GOT3 (cell line): Measurements from ENCODE around the gene WDPCP.
"Not testable (repeated sequence)": the region's sequence is repeated elsewhere in the genome, so short reads cannot be mapped to it uniquely, and the experiment has no call there.

Experiments
- DNase-seq: peaks from one replicate; lab custom pipeline; 2025; ENCODE audit warnings: mixed read lengths; lab: John Stamatoyannopoulos, UW

The WDPCP gene

GRCh38 chr2:63446658-63447057 is 141.6 kb downstream of the WDPCP start:
- DNase-seq = no peak

DNA sequence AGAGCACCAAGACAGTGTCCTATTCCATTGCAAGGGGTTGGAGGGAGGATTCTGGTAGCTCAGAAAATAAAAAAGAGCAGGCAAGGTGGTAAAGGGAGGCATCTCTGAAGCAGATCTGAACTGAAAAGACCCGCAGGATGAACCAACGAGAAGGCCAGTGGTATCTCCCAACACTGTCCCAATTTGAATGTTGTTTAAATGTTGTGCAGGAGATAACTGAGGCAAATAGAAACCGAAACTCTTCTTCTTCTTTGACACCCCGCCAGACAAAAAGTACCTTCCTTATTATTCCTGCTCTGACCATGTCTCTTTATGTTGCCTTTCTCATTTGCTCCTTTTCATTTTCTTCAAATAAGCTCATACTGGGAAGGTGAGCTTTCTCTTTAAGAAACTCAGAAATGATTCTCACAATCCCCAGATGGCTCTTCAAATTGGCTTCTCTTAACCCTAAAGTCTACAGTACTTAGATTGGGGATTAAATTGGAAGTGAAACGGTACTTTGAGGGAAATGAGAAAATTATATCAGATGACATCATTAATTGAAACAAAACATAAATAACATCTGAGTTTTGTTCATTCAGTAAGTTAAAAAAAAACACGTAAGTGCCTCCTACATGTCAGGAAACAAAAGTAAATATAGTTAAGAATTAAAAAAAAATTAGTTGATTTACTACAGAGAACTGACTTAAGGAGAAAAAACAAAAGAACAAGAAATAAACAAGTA is 143.6 kb downstream of the WDPCP start:
- DNase-seq = no peak

DNA sequence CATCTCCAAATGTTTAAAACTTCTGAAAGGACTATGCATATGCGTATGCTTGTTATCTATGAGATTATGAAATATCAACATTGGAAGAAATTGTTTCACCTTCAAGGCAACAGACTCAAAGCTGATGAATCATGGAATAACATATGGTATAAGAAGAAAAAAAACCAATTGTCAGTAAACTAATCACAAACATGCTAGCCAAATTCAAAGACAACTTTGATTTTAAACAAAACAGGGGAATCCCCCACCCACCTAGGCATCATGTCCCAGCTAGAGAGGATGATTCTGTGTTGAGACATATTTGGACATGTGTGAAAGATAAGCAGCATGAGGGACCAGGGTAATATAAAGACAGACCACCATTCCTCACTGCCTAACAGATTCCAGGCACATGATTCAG is 147.7 kb downstream of the WDPCP start:
- DNase-seq = no peak

DNA sequence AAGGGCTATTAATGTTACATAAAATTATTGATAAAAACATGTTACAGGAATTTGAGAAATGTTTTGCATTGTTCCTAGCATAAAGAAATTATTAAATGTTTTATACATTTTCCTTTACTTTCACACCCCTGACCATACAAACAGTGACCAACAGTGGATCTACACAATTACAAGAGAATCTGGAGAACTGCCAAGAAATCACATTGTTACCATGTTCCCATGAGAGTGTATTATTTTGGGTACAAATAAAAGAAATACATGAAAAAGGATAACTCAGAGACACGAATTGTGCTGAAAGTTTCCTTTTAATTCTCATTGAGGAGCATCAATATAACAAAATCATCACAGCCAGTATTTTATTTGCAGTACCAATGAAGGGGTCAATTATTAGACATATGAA is 150.1 kb downstream of the WDPCP start:
- DNase-seq = no peak

DNA sequence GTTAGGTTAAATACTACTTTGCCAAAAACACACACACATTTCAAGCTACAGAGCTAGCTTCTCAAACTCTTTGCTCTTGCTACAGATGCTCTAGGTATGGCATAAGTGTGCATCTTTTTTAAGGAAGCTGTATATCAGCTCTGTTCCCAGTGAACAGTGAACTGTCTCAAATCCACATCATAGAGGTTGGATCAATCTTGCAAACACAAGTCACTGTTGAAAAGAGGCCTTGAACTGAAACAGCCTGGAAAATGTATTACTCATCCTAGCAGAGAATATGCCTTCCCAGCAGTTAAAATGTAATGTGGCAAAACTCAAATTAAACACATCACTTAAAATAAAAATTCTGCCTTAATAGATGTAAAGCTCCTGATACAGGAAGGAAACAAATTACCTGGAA is 151.8 kb downstream of the WDPCP start:
- DNase-seq = no peak

DNA sequence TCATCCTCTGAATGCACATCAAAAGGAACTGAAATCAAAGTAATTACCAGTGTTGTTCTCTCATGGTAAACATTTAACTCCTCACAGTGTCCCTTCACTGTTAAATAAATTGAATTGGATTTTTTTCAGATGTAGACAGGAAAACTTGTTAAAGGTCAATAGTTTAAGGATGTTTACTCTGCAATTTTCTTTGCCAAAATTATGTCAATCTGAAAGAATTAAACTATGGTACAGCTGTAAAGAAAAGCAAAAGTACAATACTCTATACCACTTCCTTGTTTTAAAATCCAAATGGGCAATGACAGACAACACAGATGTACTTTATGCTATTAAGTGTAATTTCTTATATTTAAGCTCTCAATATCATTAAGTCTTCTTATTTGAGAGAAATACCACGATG is 153.2 kb downstream of the WDPCP start:
- DNase-seq = no peak

- no peak for DNase-seq
Observed at GRCh38 chr2:63434024-63435001, 154.0 kb downstream of the WDPCP start.

- DNase-seq = no peak
Observed at GRCh38 chr2:63432373-63432772, 155.9 kb downstream of the WDPCP start.

DNA sequence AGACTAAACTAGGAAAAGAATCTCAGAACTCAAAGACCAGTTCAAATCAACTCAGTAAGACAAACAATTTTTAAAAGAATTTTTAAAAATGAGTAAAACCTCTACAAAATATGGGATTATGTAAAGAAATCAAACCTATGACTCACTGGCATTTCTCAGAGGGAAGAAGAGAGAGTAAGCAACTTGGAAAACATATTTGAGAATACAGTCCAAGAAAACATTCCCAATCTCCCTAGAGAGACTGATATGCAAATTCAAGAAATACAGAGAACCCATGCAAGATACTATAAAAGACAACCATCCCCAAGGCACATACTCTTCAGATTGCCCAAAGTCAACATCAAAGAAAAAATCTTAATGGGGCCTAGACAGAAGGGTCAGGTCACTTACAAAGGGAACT is 162.7 kb downstream of the WDPCP start:
- DNase-seq = no peak

DNA sequence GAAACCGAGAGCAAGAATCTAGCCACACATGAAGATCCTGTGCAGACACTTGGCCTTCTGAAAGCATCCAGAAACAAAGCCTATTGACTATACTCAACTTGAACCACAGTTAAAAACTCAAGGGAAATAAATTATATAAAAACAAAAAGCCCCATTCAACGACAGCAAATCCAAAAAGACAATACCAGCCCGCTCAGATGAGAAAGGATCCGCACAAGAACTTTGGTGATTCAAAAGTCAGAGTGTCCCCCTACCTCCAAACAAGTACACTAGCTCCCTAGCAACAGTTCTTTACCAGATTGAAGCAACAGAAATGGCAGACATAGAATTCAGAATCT is 163.2 kb downstream of the WDPCP start:
- DNase-seq = no peak

DNA sequence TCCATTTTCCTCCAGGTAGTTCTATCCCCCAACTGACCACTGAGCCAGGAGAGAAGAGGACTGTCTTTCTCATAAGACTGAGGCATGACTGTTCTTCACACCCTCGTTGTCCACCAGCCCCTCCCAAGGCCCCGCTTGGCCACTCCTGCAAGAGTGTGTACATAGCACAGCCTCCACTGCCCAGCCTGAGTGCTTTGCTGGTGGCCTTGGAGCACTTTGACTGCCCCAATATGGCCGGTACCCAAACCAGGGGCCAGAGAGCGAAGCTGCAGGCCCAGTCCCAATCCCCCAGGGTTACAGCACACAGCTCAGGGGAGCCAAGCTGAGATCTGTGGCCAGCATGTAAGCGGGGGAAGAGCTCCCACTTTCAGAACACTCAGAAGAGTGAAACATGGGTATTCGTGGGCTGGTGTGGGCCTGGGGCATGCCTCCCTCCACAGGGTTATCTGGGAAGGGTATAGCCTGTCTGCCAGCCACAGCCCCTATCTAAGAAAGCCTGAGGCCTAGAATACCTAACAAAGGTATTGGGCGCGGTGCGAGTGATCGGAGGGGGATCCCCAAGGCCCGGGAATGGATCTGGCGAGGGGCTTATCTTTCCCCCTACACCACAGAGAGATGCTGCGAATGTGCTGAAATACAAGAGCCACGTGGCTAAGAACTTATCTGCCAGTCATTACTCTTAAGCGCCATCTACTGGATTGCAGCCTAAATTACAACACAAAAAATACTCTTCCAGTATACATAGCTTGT is 163.8 kb downstream of the WDPCP start:
- no peak for DNase-seq

GRCh38 chr2:63422556-63422955 is 165.7 kb downstream of the WDPCP start:
- no peak for DNase-seq

DNA sequence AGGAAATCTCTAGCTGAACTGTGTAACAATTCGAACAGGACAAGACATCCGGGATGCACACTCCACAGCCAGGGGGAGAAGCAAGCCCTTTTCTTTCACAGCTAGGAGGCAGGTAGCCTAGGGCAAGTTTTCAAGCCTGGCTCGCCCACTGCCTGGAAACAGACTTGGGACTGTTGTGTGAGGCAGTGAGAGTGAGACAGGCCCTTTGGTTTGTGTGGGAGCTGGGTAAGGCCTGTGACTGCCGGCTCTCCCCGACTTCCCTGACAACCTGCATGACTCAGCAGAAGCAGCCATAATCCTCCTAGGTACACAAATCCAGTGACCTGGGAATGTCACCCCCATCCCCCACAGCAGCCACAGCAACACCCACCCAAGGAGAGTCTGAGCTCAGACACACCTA is 179.7 kb downstream of the WDPCP start:
- no peak for DNase-seq

DNA sequence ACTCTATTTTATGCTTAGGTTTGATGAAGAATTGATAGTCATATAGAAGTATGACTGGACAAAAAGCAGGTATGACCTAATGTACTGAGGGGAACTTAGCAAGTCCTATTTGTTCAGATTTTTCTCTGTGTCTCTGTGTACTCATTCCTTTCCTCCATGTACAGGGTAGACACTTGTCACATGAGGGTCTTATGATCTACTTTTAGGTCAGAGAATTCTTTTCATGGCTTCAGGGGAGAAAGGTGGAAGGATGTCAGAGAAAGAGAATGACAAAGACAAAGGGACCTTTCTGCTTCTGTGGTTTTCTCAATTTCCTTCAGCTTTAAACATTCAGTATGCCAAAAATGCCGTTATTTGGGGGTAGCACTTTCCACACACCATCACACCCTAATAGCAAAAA is 181.6 kb downstream of the WDPCP start:
- DNase-seq = no peak

DNA sequence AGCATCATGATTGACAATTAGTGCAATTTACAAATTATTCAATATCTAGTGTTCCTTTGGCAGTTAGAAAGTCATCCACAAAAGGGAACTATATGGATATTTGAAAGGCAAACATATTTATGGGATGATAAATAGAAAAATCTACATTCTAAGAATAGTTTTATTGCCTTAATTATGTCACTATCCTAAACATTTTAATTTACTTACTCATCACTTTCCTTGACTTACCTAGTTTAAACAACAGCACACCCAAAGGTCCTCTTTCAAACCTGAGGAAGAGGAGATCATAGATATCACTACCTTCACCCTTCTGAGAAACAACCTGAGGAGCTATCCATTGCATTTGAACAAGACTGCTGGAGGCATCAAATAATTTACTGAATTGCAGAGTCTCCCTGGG is 184.5 kb downstream of the WDPCP start:
- DNase-seq = no peak

DNA sequence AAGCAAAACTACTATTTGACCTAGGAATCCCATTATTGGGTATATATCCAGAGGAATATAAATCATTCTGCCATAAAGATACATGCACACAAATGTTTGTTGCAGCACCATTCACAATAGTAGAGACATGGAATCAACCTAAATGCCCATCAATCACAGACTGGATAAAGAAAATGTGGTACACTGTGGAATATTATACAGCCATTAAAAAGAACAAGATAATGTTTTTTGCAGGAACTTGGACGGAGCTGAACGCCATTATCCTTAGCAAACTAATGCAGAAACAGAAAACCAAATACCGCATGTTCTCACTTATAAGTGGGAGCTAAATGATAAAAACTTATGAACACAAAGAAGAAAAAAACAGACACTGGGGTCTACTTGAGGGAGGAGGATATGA is 185.4 kb downstream of the WDPCP start:
- not testable (repeated sequence) for DNase-seq

- DNase-seq = no peak
Observed at GRCh38 chr2:63399156-63399555, 189.1 kb downstream of the WDPCP start.

- no peak for DNase-seq
Observed at GRCh38 chr2:63379451-63379850, 208.8 kb downstream of the WDPCP start.

DNA sequence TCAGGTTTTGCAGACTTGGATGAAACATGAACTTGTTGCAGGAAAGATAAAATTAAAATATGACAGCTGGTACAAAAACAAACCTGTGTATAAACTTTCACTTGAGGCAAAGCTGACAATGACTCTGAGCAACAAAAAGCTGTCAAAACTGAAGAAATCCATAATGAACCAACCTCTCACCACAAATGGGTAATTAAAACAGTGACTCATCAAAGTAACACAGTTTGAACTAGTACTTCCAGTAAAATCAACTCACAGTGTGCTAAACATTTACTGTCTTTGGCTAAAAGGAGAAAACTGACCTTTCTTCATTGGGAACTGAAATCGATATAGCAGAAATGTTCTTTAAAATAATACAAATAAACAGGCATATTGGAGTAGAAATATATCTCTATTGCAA is 209.7 kb downstream of the WDPCP start:
- no peak for DNase-seq

DNA sequence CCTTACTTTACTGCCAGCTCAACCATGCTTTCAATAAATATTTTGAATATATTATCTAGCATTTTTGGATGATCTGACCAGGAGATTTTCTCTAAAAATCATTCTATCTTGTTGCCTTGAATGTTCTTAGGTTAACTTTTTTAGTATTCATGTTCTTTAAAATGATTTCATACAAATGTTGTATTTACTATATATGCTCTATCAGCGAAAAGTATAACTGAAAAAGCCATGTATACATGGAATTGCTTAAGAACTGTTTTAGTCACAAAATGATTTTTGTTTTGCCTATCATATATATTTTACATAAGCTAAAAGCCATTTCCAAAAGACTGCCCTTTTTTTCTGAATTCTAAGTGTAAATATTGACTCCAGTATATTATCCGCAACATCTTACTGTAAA is 213.9 kb downstream of the WDPCP start:
- DNase-seq = no peak

DNA sequence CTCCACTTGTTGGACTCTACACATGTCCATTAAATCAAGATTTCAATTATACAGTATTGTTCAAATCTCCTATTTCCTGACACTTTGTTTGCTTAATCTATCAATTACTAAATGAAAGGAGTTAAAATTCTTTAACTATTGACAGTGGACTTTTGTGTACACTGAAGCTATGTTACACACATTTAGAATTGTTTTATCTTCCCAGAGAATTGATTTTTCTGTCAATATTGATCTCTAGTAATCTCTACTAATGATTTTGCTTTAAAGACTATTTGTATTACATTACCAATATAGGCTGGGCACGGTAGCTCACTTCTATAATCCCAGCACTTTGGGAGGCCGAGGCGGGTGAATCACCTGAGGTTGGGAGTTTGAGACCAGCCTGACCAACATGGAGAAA is 215.7 kb downstream of the WDPCP start:
- DNase-seq = no peak

GRCh38 chr2:63369146-63369545 is 219.1 kb downstream of the WDPCP start:
- DNase-seq = no peak

GRCh38 chr2:63364866-63365265 is 223.4 kb downstream of the WDPCP start:
- DNase-seq = no peak
